Liver (tissue), 9 donors: ENCODE measurements around the gene SNX33. TPM values are rescaled to one million over a fixed set of nuclear protein-coding genes. Genes with fewer than 3 reads are reported as not detected.

Experiments used
- DNase-seq: peaks from one replicate; pipeline ENCODE4 v3.0.0-alpha.2; 2017; ENCODE audit warnings: low spot score
- H3K27ac ChIP-seq, 2 donors: one replicate each; pipeline ENCODE4 v1.7.0; 2013; ENCODE audit warnings: inconsistent platforms in 2 of 2, low read length in 2 of 2, control low read depth in 1 of 2, low read depth in 1 of 2, mild to moderate bottlenecking in 1 of 2
- H3K27me3 ChIP-seq, 4 donors: one replicate each; pipeline versions ENCODE4 v1.6.1 to v1.7.0; 2013; ENCODE audit warnings: low read length in 3 of 4, inconsistent platforms in 1 of 4, mild to moderate bottlenecking in 1 of 4, moderate library complexity in 1 of 4; ENCODE audit not compliant: control insufficient read depth in 4 of 4, insufficient read depth in 4 of 4
- H3K36me3 ChIP-seq, 4 donors: one replicate each; pipeline versions ENCODE4 v1.6.1 to v1.7.0; 2013; ENCODE audit warnings: low read length in 3 of 4, mild to moderate bottlenecking in 3 of 4, low read depth in 1 of 4, moderate library complexity in 1 of 4; ENCODE audit not compliant: control insufficient read depth in 4 of 4, insufficient read depth in 3 of 4
- H3K4me1 ChIP-seq, 4 donors: one replicate each; pipeline versions ENCODE4 v1.6.1 to v1.7.0; 2013; ENCODE audit warnings: low read length in 3 of 4, mild to moderate bottlenecking in 3 of 4, moderate library complexity in 1 of 4; ENCODE audit not compliant: control insufficient read depth in 4 of 4, insufficient read depth in 4 of 4
- H3K4me3 ChIP-seq, 3 donors: one replicate each; pipeline versions ENCODE4 v1.6.1 to v1.7.0; 2013; ENCODE audit warnings: low read length in 3 of 3, control low read depth in 1 of 3, low read depth in 1 of 3, mild to moderate bottlenecking in 1 of 3
- H3K9ac ChIP-seq, 2 donors: one replicate each; pipeline ENCODE4 v1.7.0; 2013; ENCODE audit warnings: low read length in 2 of 2, mild to moderate bottlenecking in 2 of 2, moderate library complexity in 2 of 2, control low read depth in 1 of 2, low read depth in 1 of 2
- H3K9me3 ChIP-seq, 4 donors: one replicate each; pipeline versions ENCODE4 v1.6.1 to v1.7.0; 2013; ENCODE audit warnings: low read length in 3 of 4; ENCODE audit not compliant: control insufficient read depth in 4 of 4
- FOXA1 ChIP-seq: IDR thresholded peaks from 2 replicates; pipeline ENCODE4 v1.6.1; 2016; ENCODE audit warnings: antibody characterized with exemption
- FOXA2 ChIP-seq: IDR thresholded peaks from 2 replicates; pipeline ENCODE4 v1.6.1; 2016; ENCODE audit warnings: antibody characterized with exemption
- GABPA ChIP-seq, 2 donors: IDR thresholded peaks in 1 of 2; conservative IDR thresholded peaks in 1 of 2; 2 replicates each; pipeline ENCODE4 v1.6.1; 2016; ENCODE audit warnings: antibody characterized with exemption in 2 of 2, mild to moderate bottlenecking in 1 of 2, moderate library complexity in 1 of 2
- HNF4A ChIP-seq, 2 donors: conservative IDR thresholded peaks; 2 replicates each; pipeline ENCODE4 v1.6.1; 2016; ENCODE audit warnings: antibody characterized with exemption in 2 of 2, mild to moderate bottlenecking in 2 of 2
- RXRA ChIP-seq, 2 donors: IDR thresholded peaks; 2 replicates each; pipeline ENCODE4 v1.6.1; 2017 to 2018; ENCODE audit warnings: antibody characterized with exemption in 2 of 2, mild to moderate bottlenecking in 1 of 2
- SP1 ChIP-seq: IDR thresholded peaks from 2 replicates; pipeline ENCODE4 v1.6.1; 2018; ENCODE audit warnings: antibody characterized with exemption, mild to moderate bottlenecking
- TAF1 ChIP-seq: conservative IDR thresholded peaks from 2 replicates; pipeline ENCODE4 v1.6.1; 2016; ENCODE audit warnings: antibody characterized with exemption, mild to moderate bottlenecking
- YY1 ChIP-seq: IDR thresholded peaks from 2 replicates; pipeline ENCODE4 v1.6.1; 2016; ENCODE audit warnings: antibody characterized with exemption, mild to moderate bottlenecking
- WGBS: extraction: QIAGEN DNeasy Blood & Tissue Kit; methylation state at CpG from one replicate; pipeline ENCODE4 v1.1.7; 2013; 5-methylcytosine and 5-hydroxymethylcytosine counted together
- polyA plus RNA-seq, 2 donors: library from polyadenylated mRNA; stranded (reverse) in 1 of 2; unstranded in 1 of 2; fragments of 200-250 nt in 1 of 2; fragments of >200 nt in 1 of 2; fragmentation: Nextera tagmentation in 1 of 2; extraction: Ambion mirVana in 1 of 2; gene quantifications; one replicate each; pipeline versions ENCODE4 v1.2.1 to v1.2.3, GENCODE V29; 2013 to 2015
- total RNA-seq, 2 donors: library from RNA; depleted of rRNA; stranded (reverse); fragments of >200 nt; gene quantifications; one replicate each; pipeline ENCODE4 v1.2.3, GENCODE V29; 2014
- TF ChIP-seq, protein P1 (sequence below): IDR thresholded peaks from 2 replicates; pipeline ENCODE4 v1.6.1; 2016; ENCODE audit warnings: antibody characterized with exemption
- TF ChIP-seq, protein P2 (sequence below): IDR thresholded peaks from 2 replicates; pipeline ENCODE4 v1.6.1; 2016; ENCODE audit warnings: antibody characterized with exemption
- TF ChIP-seq, protein P3 (sequence below): IDR thresholded peaks from 2 replicates; pipeline ENCODE4 v1.6.1; 2016; ENCODE audit warnings: antibody characterized with exemption, mild to moderate bottlenecking
- donor health status: healthy.
- donor health status: healthy.
- donor health status: healthy.
- donor health status: healthy.
- donor health status: healthy.

Gene SNX33
- total and polyA plus RNA-seq, 4 donors, result 7.1 to 10.8 (median 9.1) TPM

DNA sequence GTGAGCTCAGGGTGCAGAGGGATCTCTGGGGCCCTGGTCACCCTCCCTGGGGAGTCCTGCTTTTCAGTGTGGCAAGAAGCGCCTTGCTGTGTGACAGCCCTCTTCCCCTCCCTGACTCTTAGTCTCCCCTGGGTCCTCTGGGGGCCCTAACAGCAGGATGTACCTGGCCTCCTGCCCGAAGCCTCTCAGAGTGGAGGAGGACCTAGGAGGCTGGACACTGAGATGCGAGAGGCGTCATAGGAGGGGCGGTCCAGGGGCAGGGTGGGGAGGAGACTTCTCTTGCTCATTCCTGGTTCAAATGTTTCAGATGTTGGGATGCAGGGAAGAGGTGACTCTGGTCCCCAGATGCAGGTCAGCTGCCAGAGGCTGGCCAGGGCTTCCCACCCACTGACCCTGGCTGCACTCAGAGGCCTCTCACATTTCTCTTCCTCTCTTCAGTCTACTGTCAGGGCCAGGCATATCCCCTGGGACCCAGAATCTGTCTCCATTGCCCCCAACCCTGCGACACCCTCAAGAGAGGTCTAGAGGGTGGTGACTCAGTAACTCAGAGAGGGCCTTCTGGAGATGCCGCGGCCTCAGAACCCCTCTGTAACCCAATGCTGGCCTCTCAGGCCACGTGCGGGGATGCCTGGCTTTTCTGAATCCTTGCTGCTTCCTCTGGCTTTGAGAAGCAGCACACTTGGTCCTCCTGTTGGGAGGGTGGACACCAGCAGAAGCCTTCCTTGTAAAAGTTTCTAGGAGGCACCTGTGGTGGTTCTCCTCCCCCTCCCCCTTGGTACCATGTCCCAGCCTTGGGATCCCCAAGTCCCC, 25.9 kb downstream of the SNX33 start:
- WGBS, result 90% methylated on average over 10 of the region's 10 CpGs
- no peaks in the 10 kb centered on the region for H3K27me3 ChIP-seq
- TF ChIP-seq, protein P1, sequence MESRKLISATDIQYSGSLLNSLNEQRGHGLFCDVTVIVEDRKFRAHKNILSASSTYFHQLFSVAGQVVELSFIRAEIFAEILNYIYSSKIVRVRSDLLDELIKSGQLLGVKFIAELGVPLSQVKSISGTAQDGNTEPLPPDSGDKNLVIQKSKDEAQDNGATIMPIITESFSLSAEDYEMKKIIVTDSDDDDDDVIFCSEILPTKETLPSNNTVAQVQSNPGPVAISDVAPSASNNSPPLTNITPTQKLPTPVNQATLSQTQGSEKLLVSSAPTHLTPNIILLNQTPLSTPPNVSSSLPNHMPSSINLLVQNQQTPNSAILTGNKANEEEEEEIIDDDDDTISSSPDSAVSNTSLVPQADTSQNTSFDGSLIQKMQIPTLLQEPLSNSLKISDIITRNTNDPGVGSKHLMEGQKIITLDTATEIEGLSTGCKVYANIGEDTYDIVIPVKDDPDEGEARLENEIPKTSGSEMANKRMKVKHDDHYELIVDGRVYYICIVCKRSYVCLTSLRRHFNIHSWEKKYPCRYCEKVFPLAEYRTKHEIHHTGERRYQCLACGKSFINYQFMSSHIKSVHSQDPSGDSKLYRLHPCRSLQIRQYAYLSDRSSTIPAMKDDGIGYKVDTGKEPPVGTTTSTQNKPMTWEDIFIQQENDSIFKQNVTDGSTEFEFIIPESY, result no peak
- TF ChIP-seq HNF4A (conservative IDR thresholded peaks at IDR 0.05) (no peak), TAF1 (no peak), YY1 (no peak)
- TF ChIP-seq, protein P2, sequence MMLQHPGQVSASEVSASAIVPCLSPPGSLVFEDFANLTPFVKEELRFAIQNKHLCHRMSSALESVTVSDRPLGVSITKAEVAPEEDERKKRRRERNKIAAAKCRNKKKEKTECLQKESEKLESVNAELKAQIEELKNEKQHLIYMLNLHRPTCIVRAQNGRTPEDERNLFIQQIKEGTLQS, result no peak
- TF ChIP-seq, protein P3, sequence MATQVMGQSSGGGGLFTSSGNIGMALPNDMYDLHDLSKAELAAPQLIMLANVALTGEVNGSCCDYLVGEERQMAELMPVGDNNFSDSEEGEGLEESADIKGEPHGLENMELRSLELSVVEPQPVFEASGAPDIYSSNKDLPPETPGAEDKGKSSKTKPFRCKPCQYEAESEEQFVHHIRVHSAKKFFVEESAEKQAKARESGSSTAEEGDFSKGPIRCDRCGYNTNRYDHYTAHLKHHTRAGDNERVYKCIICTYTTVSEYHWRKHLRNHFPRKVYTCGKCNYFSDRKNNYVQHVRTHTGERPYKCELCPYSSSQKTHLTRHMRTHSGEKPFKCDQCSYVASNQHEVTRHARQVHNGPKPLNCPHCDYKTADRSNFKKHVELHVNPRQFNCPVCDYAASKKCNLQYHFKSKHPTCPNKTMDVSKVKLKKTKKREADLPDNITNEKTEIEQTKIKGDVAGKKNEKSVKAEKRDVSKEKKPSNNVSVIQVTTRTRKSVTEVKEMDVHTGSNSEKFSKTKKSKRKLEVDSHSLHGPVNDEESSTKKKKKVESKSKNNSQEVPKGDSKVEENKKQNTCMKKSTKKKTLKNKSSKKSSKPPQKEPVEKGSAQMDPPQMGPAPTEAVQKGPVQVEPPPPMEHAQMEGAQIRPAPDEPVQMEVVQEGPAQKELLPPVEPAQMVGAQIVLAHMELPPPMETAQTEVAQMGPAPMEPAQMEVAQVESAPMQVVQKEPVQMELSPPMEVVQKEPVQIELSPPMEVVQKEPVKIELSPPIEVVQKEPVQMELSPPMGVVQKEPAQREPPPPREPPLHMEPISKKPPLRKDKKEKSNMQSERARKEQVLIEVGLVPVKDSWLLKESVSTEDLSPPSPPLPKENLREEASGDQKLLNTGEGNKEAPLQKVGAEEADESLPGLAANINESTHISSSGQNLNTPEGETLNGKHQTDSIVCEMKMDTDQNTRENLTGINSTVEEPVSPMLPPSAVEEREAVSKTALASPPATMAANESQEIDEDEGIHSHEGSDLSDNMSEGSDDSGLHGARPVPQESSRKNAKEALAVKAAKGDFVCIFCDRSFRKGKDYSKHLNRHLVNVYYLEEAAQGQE, result no peak
- peaks cover 0 to 2% (median 0%) of the 10 kb centered on the region in 4 donors for H3K4me1 ChIP-seq
- no peaks in the 10 kb centered on the region for H3K36me3 ChIP-seq
- H3K27ac ChIP-seq, result no peak overlapping the region
- no peak overlapping the region for H3K4me3 ChIP-seq
- DNase-seq, result no peak
- no peaks in the 10 kb centered on the region for H3K9me3 ChIP-seq
- H3K9ac ChIP-seq, result no peak overlapping the region

DNA sequence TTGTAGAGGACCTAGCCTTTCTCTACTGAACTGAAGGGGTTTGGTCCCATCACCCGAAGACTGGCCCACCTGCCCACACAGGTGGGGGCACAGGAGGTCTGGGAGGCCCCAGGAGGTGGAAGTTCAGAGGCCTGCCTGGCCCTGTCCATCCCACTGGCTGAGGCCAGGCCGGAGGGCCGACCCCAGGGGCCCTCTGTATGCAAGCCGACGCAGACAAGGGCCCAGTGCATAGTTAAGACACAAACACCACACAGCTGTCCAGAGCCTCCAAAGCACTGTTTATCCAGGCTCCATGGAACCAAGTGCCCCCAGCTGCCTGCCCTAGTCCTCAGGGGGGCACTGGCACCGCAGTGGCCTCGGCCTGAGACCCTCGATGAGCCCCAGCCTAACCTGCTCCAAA, 26.7 kb downstream of the SNX33 start:
- H3K27ac ChIP-seq, result no peak overlapping the region
- no peaks in the 10 kb centered on the region for H3K36me3 ChIP-seq
- no peaks in the 10 kb centered on the region for H3K9me3 ChIP-seq
- H3K4me1 ChIP-seq, result peaks cover 0 to 2% (median 0%) of the 10 kb centered on the region in 4 donors
- TF ChIP-seq HNF4A (conservative IDR thresholded peaks at IDR 0.05), result no peak
- TF ChIP-seq FOXA1, result no peak
- TF ChIP-seq RXRA (IDR thresholded peaks at IDR 0.05), result no peak
- TF ChIP-seq FOXA2, result no peak
- TF ChIP-seq SP1, result no peak
- TF ChIP-seq, protein P2, result no peak
- no peak for TF ChIP-seq GABPA (IDR thresholded peaks at IDR 0.05 in 1 of 2, conservative IDR thresholded peaks at IDR 0.05 in 1 of 2)
- no peaks in the 10 kb centered on the region for H3K27me3 ChIP-seq
- WGBS, result 86% methylated on average over 8 of the region's 8 CpGs
- DNase-seq, result no peak
- no peak overlapping the region for H3K9ac ChIP-seq
- H3K4me3 ChIP-seq, result no peak overlapping the region
